HUDEP-2 (cell line): ENCODE results near the gene PFKFB3.

Source experiments
- DNase-seq, 76 experiments: peaks; one replicate each; lab custom pipeline; 2025; ENCODE audit not compliant: unreplicated experiment in 76 of 76; lab: John Stamatoyannopoulos, UW

The PFKFB3 gene

DNA sequence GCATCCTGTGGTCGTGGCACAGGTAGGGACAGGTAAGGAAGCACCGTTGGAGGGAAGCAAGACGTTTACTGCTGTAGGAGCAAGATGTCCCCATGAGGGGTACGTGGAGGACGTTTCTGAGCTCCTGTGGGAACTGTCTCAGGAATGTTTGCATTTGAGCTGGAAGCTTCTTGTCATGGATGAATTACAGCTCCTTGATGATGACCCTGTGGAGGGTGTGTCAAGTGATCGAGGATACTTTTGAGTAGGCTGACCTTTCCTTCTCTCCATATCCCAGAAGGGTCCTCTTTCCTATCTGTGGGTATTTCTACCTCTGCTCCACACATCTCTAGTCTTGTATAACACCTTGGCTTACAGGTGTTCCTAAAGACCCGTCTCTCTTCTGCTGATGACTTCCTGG lies 94.8 kb downstream of the PFKFB3 start:
- DNase-seq = no peak

DNA sequence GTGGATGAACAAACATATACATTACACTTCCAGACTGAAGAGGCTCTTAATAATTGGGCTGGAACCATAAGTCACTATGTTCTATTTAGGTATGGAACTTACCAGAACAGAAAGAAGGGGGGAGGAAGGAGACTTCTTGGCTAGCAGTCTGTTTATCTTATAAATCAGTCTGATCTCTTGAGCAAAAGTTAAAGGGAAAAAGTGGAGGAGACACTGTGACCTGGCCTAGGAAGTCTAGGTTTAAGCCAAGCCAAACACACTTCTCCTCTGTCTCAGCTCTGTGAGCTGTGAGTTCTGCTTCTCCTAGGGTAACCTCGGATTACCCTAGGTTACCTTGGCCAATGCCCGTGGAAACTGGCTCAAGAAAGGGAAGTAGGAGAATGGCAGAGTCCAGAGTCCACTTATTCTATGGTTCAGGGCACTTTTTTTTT lies 95.2 kb downstream of the PFKFB3 start:
- no peak for DNase-seq

DNA sequence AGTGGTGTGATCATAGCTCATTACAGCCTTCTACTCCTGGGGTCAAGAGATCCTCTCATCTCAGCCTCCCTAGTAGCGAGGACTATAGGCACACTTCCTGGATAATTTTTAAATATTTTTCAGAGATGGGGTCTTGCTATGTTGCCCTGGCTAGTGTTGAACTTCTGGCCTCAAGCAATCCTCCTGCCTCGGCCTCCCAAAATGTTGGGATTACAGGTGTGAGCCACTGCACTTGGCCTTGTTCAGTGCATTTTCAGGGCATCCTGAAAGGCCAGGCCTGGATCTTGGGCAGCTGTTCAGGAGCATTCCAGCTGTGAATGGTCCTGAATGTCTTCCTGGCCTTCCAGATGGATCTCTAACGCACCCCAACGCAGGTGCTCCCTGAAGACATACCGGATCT lies 95.7 kb downstream of the PFKFB3 start:
- DNase-seq = no peak

DNA sequence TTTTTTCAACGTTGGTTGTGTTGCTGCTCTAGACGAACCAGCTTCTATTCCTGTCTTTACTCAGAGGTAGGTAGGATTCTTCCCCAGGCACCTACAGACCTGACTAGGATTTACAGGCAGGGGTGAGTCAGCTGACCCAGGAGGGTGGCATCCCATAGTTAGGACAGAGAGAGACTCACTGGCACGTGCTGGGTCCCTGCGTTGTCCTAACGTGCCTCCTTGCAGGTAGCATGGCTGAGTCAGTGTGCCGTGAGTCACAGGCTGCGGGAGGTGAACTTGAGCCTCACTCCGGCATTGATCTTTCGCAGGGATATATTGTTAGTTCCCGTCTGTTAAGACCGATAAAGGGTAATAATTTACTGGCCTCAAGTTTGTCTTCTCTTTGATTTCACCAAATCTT lies 96.5 kb downstream of the PFKFB3 start:
- DNase-seq = no peak

DNA sequence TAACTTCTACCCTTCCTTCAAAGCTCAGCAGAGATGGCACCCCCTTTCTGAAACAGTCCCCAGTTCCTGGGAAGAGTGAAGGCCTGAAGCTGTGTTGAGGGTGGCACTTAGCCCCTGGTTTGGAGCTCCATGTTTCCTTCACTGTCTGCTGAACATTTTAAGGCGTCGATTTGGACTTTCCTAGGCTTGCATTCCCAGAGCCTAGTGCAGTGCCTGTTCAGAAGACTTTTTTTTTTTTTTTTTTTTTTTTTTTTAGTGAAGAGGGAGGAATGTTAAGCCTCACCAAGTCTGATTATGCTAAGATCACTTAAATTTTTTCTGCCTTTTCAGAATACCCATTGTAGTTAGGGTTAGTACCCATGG lies 97.0 kb downstream of the PFKFB3 start:
- DNase-seq = no peak

GRCh38 chr10:6300106-6300783 lies 97.5 kb downstream of the PFKFB3 start:
- DNase-seq = no peak

GRCh38 chr10:6300784-6301460 lies 98.2 kb downstream of the PFKFB3 start:
- DNase-seq = no peak

DNA sequence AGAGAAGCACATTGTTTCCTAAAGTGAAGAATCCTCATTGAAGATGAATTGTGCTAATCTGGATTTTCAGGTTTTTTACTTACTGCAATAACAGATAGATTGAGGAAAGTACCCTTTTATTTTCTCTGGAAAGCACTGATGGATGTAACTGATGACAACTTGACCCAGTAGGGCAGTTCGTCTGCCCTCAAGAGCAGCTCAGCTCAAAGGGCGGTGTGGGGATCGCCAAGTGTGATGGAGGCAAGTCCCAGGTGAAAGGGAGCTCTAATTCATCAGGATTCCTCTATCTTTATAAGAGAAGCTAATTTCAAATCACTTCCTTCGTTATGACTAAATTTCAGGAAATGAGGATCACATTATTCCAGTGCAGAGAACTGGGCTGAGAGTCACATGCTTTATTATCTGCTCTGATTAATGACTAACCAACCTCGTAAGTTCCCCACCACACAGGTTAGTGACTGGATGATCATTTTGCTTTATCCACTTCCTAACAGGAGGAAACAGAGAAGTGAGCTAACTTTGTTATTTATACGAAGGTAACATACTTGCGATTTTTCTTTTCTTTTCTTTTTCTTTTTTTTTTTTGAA lies 98.8 kb downstream of the PFKFB3 start:
- no peak for DNase-seq
